Kidney (tissue), 22 donors: ENCODE measurements around the gene GPHA2. TPM values are rescaled to one million over a fixed set of nuclear protein-coding genes. Genes with fewer than 3 reads are reported as not detected.
"Not testable (repeated sequence)": the region's sequence is repeated elsewhere in the genome, so short reads cannot be mapped to it uniquely, and the experiment has no call there.

Experiments used
- DNase-seq, 5 donors: peaks; one replicate each; pipeline ENCODE4 v3.0.0-alpha.2; 2013 to 2020
- FAIRE-seq: peaks from 2 replicates; lab custom pipeline; 2012; peaks lifted over from hg19 to GRCh38; lab: Jason Lieb, UNC
- H3K27ac ChIP-seq, 2 donors: one replicate each; pipeline ENCODE4 v1.7.0; 2013; ENCODE audit warnings: low read depth in 2 of 2, low read length in 2 of 2, inconsistent platforms in 1 of 2
- H3K27me3 ChIP-seq: one replicate; pipeline ENCODE4 v1.7.1; 2013; ENCODE audit warnings: low read length, inconsistent platforms; ENCODE audit not compliant: control insufficient read depth, insufficient read depth
- H3K36me3 ChIP-seq, 3 donors: one replicate each; pipeline versions ENCODE4 v1.7.0 to v1.7.1; 2013; ENCODE audit warnings: low read length in 3 of 3, control low read depth in 1 of 3, inconsistent platforms in 1 of 3; ENCODE audit not compliant: insufficient read depth in 3 of 3, control insufficient read depth in 2 of 3
- H3K4me1 ChIP-seq, 3 donors: one replicate each; pipeline versions ENCODE4 v1.7.0 to v1.7.1; 2013; ENCODE audit warnings: low read length in 3 of 3, inconsistent platforms in 1 of 3, low read depth in 1 of 3; ENCODE audit not compliant: control insufficient read depth in 2 of 3, insufficient read depth in 2 of 3
- H3K4me3 ChIP-seq, 3 donors: one replicate each; pipeline versions ENCODE4 v1.7.0 to v1.8.1; 2013; ENCODE audit warnings: low read length in 3 of 3, control low read depth in 1 of 3, inconsistent platforms in 1 of 3
- H3K9ac ChIP-seq, 3 donors: one replicate each; pipeline versions ENCODE4 v1.7.0 to v1.7.1; 2013; ENCODE audit warnings: low read length in 3 of 3, control low read depth in 1 of 3, inconsistent platforms in 1 of 3
- H3K9me3 ChIP-seq, 3 donors: one replicate each; pipeline versions ENCODE4 v1.7.0 to v1.7.1; 2013; ENCODE audit warnings: low read length in 3 of 3, control low read depth in 1 of 3, inconsistent platforms in 1 of 3; ENCODE audit not compliant: control insufficient read depth in 2 of 3, insufficient read depth in 1 of 3
- intact Hi-C: fragments of 100-400 bp; cut with DNase I; formaldehyde crosslinking; loops from one replicate; pipeline ENCODE4 v1.11.1; 2022
- long read RNA-seq, 10 donors: library from polyadenylated mRNA in 1 of 10; unstranded in 1 of 10; transcript quantifications; one replicate each; pipeline ENCODE4 v2.0.0 and lab custom pipeline, GENCODE V29; 2021 to 2026
- polyA plus RNA-seq: library from polyadenylated mRNA; stranded (reverse); fragments of 350-450 nt; fragmentation: Illumina TruSeq; extraction: RNeasy Lipid Tissue Mini Kit (QIAGEN cat#74804); gene quantifications from one replicate; pipeline ENCODE4 v1.2.3, GENCODE V29; 2014; ENCODE audit warnings: low read depth, low replicate concordance; ENCODE audit not compliant: insufficient read depth
- total RNA-seq: library from RNA; stranded (reverse); fragmentation: NEBNext Ultra II Directional; extraction: Animal tissue kit (Norgen Biotek cat#: 25700); gene quantifications from one replicate; pipeline ENCODE4 v1.2.1, GENCODE V29; 2021
- TF ChIP-seq, protein P1 (sequence below): IDR thresholded peaks from 3 replicates; pipeline ENCODE4 v1.5.1; 2012; ENCODE audit warnings: mild to moderate bottlenecking, moderate library complexity, borderline replicate concordance; ENCODE audit not compliant: insufficient read depth; ENCODE audit errors: extremely low read depth
- donor health status: control.
- donor health status: control.
- donor health status: control.
- donor health status: control.
- donor health status: control.
- donor health status: DM: yes; HTN: yes; CAD: no.
- donor health status: Normal renal cell carcinoma (clear cell type).

Gene GPHA2
- not detected for total RNA-seq
- polyA plus RNA-seq = 0.99 TPM
- long read RNA-seq, donor 1, transcript GPHA2-201 (4 exons, 747 nt) = major isoform, 5 of 5 reads
- long read RNA-seq, donor 1, partial matches to known transcripts = 0 of 5 reads
- long read RNA-seq, donor 1, other reads (novel, unspliced or antisense) = 0 of 5 reads
- long read RNA-seq, donor 2 = 0 reads
- long read RNA-seq, donor 3, partial matches to known transcripts = 0 of 2 reads
- long read RNA-seq, donor 3, other reads (novel, unspliced or antisense) = 0 of 2 reads
- long read RNA-seq, donor 4, partial matches to known transcripts = 0 of 2 reads
- long read RNA-seq, donor 4, other reads (novel, unspliced or antisense) = 0 of 2 reads
- long read RNA-seq, donor 5 = 0 reads
- long read RNA-seq, donor 6, partial matches to known transcripts = 0 of 6 reads
- long read RNA-seq, donor 6, other reads (novel, unspliced or antisense) = 0 of 6 reads
- long read RNA-seq, donor 7 = 0 reads
- long read RNA-seq, donor 8, partial matches to known transcripts = 0 of 2 reads
- long read RNA-seq, donor 8, other reads (novel, unspliced or antisense) = 0 of 2 reads
- long read RNA-seq, donor 9 = 0 reads
- long read RNA-seq, donor 10 = 0 reads

GRCh38 chr11:64935359-64936081 lies at the start of gene GPHA2:
Gene GPHA2, minus strand, starts transcription at chr11:64935893. Its CDS starts 433 bp downstream, at chr11:64935460.
- no peaks in the 10 kb centered on the region for H3K9me3 ChIP-seq
- DNase-seq = peak in 4 of 5 donors; percentile 75 to 88 (median 80)
- peaks cover 0 to 2% (median 0%) of the 10 kb centered on the region in 3 donors for H3K4me1 ChIP-seq
- no peak within 1 kb of the TSS for H3K4me3 ChIP-seq
- no peaks in the 10 kb centered on the region for H3K27me3 ChIP-seq
- peaks cover 0 to 23% (median 20%) of the 10 kb centered on the region in 3 donors for H3K36me3 ChIP-seq
- FAIRE-seq = no peak
- TF ChIP-seq, protein P1, sequence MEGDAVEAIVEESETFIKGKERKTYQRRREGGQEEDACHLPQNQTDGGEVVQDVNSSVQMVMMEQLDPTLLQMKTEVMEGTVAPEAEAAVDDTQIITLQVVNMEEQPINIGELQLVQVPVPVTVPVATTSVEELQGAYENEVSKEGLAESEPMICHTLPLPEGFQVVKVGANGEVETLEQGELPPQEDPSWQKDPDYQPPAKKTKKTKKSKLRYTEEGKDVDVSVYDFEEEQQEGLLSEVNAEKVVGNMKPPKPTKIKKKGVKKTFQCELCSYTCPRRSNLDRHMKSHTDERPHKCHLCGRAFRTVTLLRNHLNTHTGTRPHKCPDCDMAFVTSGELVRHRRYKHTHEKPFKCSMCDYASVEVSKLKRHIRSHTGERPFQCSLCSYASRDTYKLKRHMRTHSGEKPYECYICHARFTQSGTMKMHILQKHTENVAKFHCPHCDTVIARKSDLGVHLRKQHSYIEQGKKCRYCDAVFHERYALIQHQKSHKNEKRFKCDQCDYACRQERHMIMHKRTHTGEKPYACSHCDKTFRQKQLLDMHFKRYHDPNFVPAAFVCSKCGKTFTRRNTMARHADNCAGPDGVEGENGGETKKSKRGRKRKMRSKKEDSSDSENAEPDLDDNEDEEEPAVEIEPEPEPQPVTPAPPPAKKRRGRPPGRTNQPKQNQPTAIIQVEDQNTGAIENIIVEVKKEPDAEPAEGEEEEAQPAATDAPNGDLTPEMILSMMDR = no peak
- intact Hi-C loops = loop anchor here (10.0 kb wide), 1 partner anchor 59 kb away; the partner anchor contains the start of gene BATF2
- no peak within 1 kb of the TSS for H3K27ac ChIP-seq
- no peak within 1 kb of the TSS for H3K9ac ChIP-seq

DNA sequence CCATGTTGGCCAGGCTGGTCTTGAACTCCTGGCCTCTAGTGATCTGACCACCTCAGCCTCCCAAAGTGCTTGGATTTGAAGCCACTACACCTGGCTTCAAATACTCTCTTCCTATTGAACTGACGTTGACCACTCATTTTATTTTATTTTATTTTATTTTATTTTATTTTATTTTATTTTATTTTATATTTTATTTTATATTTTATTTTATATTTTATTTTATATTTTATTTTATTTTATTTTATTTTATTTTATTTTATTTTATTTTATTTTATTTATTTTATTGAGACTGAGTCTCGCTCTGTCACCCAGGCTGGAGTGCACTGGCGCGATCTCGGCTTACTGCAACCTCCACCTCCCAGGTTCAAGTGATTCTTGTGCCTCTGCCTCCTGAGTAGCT lies 47.6 kb upstream of the GPHA2 start:
- H3K4me1 ChIP-seq, H3K27ac ChIP-seq, FAIRE-seq, H3K36me3 ChIP-seq, H3K4me3 ChIP-seq, H3K27me3 ChIP-seq, H3K9ac ChIP-seq, intact Hi-C loops, H3K9me3 ChIP-seq, DNase-seq: not testable (repeated sequence)

DNA sequence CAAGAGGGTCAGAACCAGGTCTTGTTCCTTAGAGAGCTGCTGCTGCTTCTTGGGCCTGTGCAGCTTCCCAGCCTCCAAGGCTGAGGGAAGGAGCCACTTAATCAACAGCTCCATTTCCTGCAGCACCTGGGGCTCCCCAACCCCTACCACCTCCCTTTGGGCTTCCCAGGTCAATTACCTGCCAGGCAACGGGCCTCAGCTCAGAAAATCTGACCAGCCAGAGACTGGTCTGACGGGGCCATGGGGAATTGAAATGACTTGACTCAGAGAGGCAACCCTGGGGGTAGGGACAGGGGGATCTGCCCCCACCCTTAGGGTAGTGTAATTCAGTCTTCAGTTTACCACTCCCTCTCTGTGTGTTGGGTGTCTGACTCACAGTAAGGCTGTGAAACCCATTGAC lies 41.0 kb upstream of the GPHA2 start:
- DNase-seq (no peak), FAIRE-seq (no peak)
- H3K9me3 ChIP-seq = no peaks in the 10 kb centered on the region

More for the DNA sequence above, 41.0 kb upstream of the GPHA2 start:
- Histone ChIP-seq H3K27ac (no peak overlapping the region), H3K36me3 (no peaks in the 10 kb centered on the region), H3K9ac (no peak overlapping the region), H3K4me3 (no peak overlapping the region), H3K4me1 (peaks cover 0 to 6% (median 3%) of the 10 kb centered on the region in 3 donors), H3K27me3 (no peaks in the 10 kb centered on the region)
- intact Hi-C loops = no loop called here
- TF ChIP-seq, protein P1 = no peak
